GM23338 (cell line): ENCODE measurements around the gene IQCK.

Experiments
- CREB1 ChIP-seq: fragments of 250-450 bp; sonication (Bioruptor Pico); IDR thresholded peaks from 2 replicates; pipeline ENCODE4 v1.5.0; 2020; ENCODE audit warnings: low read depth, mild to moderate bottlenecking, moderate library complexity
- EZH2 ChIP-seq: fragments of 200-600 bp; sonication (generic); IDR thresholded peaks from one replicate; pipeline ENCODE4 v1.8.0; 2017; ENCODE audit warnings: antibody characterized with exemption, mild to moderate bottlenecking, low read depth; ENCODE audit not compliant: unreplicated experiment
- EZH2phosphoT487 ChIP-seq: fragments of 200-600 bp; sonication (generic); IDR thresholded peaks from one replicate; pipeline ENCODE4 v1.8.1; 2018; ENCODE audit warnings: antibody characterized with exemption; ENCODE audit not compliant: unreplicated experiment
- POLR2AphosphoS5 ChIP-seq: IDR thresholded peaks from 2 replicates; pipeline ENCODE4 v1.6.1; 2016; ENCODE audit warnings: antibody characterized with exemption, low read depth
- REST ChIP-seq: IDR thresholded peaks from one replicate; pipeline ENCODE4 v1.6.1; 2018; ENCODE audit warnings: antibody characterized with exemption; ENCODE audit not compliant: unreplicated experiment
- TF ChIP-seq, protein P1 (sequence below), 2 experiments: fragments of 200-600 bp in 1 of 2; sonication (generic) in 1 of 2; conservative IDR thresholded peaks; 2 replicates each; pipeline versions ENCODE4 v1.5.1 to v1.6.1; 2016 to 2017; ENCODE audit warnings: antibody characterized with exemption in 2 of 2, low read depth in 2 of 2, mild to moderate bottlenecking in 2 of 2, moderate library complexity in 1 of 2

DNA sequence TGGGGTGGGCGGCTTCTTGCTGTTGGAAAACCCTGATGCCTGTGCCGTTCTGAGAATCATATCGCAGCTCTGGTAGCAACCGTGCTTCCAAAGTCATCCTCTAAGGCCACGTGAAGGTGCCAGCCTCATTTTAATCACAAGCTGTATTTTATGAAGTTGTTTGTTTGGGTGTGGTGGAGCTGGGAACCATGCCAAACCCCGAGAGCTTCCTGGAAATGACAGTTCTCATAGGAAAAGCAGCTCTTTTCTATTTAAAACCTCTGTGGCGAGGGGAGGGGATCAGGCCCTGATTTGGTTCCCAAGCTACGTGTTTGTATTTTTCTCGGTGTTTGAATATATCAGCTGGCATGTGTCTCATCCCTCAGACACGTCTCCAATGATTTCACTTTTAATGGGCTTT is 21.7 kb upstream of the IQCK start:
- TF ChIP-seq, protein P1, sequence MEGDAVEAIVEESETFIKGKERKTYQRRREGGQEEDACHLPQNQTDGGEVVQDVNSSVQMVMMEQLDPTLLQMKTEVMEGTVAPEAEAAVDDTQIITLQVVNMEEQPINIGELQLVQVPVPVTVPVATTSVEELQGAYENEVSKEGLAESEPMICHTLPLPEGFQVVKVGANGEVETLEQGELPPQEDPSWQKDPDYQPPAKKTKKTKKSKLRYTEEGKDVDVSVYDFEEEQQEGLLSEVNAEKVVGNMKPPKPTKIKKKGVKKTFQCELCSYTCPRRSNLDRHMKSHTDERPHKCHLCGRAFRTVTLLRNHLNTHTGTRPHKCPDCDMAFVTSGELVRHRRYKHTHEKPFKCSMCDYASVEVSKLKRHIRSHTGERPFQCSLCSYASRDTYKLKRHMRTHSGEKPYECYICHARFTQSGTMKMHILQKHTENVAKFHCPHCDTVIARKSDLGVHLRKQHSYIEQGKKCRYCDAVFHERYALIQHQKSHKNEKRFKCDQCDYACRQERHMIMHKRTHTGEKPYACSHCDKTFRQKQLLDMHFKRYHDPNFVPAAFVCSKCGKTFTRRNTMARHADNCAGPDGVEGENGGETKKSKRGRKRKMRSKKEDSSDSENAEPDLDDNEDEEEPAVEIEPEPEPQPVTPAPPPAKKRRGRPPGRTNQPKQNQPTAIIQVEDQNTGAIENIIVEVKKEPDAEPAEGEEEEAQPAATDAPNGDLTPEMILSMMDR (conservative IDR thresholded peaks at IDR 0.05; ENCODE audit: low read depth in 2 of 2) = no peak
- TF ChIP-seq POLR2AphosphoS5 (no peak), EZH2 (no peak), EZH2phosphoT487 (no peak), CREB1 (no peak), REST (no peak)
